HFF-Myc (cell line): ENCODE measurements around the gene TSN.
"Not testable (repeated sequence)": the region's sequence is repeated elsewhere in the genome, so short reads cannot be mapped to it uniquely, and the experiment has no call there.

Experiments used
- DNase-seq: peaks from one replicate; pipeline ENCODE4 v3.0.0-alpha.2; 2011; ENCODE audit warnings: low read depth; ENCODE audit errors: extremely low read depth
- H3K4me3 ChIP-seq: replicated peaks from 2 replicates; pipeline ENCODE4 v1.5.1; 2011; ENCODE audit warnings: low read depth, mild to moderate bottlenecking, control low read depth, low read length
- TF ChIP-seq, protein P1 (sequence below): IDR thresholded peaks from 2 replicates; pipeline ENCODE4 v1.5.1; 2012; ENCODE audit warnings: mild to moderate bottlenecking, low read depth, low read length, control low read depth; ENCODE audit errors: missing control alignments

The TSN gene

DNA sequence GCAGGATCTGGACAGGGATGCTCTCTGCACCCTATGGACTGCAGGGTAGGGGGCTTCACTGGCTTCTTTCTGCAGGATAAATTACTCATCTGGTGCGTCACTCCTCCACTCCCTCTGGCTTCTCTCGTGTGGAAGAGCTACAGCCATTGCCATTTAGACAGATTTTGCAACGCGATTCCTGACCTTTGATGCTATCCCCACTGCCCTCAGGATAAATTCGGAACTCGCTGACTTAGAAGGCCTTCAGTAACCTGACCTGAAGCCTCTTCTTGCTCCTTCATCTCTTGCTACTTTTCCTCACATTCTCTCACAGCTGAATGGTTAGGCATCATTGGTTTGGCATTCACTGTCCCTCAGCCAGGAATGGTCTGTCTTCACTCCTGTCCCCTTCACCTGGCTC, 24.1 kb upstream of the TSN start:
- no peak overlapping the region for H3K4me3 ChIP-seq
- no peak for DNase-seq
- TF ChIP-seq, protein P1, sequence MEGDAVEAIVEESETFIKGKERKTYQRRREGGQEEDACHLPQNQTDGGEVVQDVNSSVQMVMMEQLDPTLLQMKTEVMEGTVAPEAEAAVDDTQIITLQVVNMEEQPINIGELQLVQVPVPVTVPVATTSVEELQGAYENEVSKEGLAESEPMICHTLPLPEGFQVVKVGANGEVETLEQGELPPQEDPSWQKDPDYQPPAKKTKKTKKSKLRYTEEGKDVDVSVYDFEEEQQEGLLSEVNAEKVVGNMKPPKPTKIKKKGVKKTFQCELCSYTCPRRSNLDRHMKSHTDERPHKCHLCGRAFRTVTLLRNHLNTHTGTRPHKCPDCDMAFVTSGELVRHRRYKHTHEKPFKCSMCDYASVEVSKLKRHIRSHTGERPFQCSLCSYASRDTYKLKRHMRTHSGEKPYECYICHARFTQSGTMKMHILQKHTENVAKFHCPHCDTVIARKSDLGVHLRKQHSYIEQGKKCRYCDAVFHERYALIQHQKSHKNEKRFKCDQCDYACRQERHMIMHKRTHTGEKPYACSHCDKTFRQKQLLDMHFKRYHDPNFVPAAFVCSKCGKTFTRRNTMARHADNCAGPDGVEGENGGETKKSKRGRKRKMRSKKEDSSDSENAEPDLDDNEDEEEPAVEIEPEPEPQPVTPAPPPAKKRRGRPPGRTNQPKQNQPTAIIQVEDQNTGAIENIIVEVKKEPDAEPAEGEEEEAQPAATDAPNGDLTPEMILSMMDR = no peak

DNA sequence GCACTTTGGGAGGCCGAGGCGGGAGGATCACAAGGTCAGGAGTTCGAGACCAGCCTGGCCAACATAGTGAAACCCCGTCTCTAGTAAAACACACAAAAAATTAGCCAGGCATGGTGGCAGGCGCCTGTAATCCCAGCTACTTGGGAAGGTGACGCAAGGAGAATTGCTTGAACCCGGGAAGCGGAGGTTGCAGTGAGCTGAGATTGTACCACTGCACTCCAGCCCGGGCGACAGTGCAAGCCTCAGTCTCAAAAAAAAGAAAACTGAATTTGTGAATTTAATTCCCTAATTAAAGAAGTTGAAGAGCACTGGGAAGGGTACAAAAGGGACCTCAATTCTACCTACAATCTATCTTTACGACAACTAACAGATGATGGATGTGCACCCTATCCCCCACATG, 20.9 kb upstream of the TSN start:
- peak overlapping the region; percentile 100 for H3K4me3 ChIP-seq
- DNase-seq = not testable (repeated sequence)

- H3K4me3 ChIP-seq = peak overlapping the region; percentile 100
- TF ChIP-seq, protein P1 = no peak
- no peak for DNase-seq
Measured at GRCh38 chr2:121735518-121736074, 19.9 kb upstream of the TSN start.

DNA sequence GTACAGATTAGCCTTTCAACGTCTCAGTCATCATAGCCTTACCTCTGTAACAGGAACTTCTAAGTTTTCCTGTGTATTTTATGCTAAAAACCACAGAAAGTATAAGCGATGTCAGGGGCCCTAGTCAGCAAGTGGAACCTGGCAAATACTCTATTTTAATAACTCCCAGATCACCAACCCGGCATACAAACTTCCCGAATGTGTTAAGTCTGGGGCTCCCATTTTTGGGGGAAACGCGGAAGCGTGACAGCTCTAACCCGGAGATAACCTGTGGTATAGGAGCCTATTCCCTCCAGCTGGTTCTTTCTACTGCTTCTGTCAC, 19.4 kb upstream of the TSN start:
- peak overlapping the region; percentile 100 for H3K4me3 ChIP-seq
- DNase-seq = no peak
- TF ChIP-seq, protein P1 = no peak

GRCh38 chr2:121736462-121737336, 18.8 kb upstream of the TSN start, which contains the start of gene NIFK:
TSS of gene NIFK (minus strand) at chr2:121736875. CDS start at chr2:121736850, 25 bp downstream.
- DNase-seq = peak; percentile 81
- TF ChIP-seq, protein P1 = no peak
- H3K4me3 ChIP-seq = peak within 1 kb of the TSS; percentile 100

- TF ChIP-seq, protein P1 = no peak
- DNase-seq = no peak
- H3K4me3 ChIP-seq = no peak overlapping the region
Measured at GRCh38 chr2:121740973-121741372, 14.5 kb upstream of the TSN start.

DNA sequence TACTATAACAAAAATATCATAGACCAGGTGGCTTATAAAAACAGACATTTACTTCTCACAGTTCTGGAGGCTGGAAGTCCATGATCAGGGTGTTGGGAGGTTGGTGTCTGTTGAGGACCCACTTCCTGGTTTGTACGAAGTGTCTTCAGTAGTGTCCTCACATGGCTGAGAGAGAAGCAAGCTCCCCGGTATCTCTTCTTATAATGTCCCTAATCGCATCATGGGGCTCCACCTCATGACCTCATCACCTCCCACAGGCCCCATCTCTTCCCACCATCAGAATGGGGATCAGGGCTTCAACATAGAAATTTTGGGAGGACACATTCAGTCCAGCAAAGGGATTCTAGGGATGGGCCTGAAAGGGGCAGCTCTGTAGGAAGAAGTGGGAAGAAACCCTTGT, 14.0 kb upstream of the TSN start:
- no peak overlapping the region for H3K4me3 ChIP-seq
- TF ChIP-seq, protein P1 = no peak
- DNase-seq = no peak
